H4 (cell line): Measurements from ENCODE around the gene SPAG9. TPM values are rescaled to one million over a fixed set of nuclear protein-coding genes. Genes with fewer than 3 reads are reported as not detected.

Experiments
- DNase-seq: peaks from one replicate; pipeline ENCODE4 v3.0.0-alpha.2; 2015; ENCODE audit warnings: low spot score
- total RNA-seq: library from RNA; depleted of rRNA; stranded (reverse); fragments of >200 nt; shearing (Covaris generic); gene quantifications from 2 replicates; pipeline ENCODE4 v1.2.3, GENCODE V29; 2014; rRNA removed

SPAG9 gene
- total RNA-seq, 1 experiment from 2014 or later: 39.8 TPM

DNA sequence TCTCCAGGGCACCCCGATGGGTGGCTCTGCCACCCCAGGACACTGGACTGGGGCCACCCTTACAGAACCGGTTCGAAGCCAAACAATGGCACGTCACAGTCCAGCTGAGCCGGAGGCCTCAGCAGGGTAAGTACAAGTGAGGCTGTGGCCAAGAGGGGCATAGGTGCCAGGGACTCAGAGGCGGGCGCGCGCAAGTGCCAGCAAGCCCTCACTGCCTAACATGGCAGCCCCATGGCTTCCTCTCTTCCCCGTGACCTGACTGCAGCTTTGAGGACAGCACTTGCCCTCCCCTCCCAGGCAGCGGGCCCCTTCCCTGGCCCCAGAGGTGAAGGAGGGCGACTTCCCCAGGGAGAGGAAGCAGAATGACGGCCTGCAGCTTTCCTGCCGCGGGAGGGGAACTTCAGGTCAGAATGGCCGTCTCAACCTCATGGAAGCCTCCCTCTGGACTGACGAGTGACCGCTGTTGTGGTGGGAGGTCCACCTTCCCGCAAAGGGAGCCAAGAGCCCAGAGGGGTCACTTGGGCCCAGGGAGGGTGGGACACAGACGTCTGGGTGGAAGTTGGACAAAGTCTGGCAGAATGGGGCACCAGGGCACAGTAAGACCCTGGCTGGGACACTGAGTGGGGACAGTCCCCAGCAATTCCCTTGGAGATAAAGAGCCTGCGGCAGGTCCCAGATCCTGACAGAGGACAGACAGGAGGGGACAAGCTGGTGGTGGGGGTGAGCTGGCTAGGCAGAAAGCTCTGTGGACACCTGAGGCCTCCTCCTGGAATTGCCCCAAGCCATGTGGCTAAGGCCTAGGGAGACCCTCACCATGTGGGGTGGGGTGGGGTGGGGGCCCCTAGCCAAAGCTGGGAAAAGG is 202.4 kb downstream of the SPAG9 start:
- no peak for DNase-seq

DNA sequence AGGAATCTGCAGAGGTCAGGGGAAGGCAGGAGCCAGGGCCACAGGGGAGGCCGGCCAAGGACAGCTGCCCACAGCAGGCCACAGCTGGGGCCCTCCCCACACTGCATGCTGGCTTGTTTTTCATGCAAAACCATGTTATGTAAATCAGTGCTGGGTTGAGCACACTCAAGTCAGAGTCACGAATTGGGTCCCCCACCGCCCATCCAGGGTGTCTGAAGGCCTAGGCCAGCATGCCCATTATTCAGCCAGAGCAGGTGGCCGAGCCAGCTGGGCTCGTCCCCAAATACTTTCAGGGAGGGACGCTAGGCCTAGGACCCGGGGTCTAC is 203.3 kb downstream of the SPAG9 start:
- no peak for DNase-seq

DNA sequence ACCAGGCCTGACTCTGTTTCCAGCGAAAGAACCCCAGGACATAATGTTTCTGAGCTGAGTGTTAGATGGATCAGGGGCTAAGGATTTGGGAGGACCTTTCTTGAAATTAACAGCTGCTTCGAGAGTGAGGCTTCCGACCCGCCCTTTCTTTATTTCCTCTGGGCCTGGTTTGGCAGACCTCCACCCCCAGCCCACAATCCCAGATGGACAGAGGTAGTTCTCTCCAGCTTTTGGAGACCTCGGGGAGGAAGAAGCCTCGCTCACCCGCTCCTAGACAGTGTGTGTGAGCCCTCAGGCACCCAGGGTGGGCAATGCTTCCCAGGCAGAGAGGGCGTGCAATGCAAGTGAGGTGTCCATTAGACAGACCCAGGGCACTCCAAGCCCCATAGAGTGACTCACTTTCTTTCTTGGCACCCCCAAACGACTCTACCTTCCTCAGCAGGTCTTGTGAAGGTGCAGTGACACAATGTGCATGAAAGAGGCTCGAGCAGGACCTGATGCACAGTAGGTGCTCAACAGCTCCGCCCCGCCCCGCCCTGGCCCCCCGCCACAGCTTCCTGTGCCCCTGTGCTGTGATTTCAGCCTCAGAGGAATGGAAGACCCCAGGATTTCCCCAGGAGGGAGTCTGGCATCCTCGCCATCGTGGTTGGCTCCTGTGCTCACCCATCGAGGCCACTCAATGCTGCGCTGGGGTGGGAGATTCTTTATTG is 203.8 kb downstream of the SPAG9 start:
- no peak for DNase-seq

DNA sequence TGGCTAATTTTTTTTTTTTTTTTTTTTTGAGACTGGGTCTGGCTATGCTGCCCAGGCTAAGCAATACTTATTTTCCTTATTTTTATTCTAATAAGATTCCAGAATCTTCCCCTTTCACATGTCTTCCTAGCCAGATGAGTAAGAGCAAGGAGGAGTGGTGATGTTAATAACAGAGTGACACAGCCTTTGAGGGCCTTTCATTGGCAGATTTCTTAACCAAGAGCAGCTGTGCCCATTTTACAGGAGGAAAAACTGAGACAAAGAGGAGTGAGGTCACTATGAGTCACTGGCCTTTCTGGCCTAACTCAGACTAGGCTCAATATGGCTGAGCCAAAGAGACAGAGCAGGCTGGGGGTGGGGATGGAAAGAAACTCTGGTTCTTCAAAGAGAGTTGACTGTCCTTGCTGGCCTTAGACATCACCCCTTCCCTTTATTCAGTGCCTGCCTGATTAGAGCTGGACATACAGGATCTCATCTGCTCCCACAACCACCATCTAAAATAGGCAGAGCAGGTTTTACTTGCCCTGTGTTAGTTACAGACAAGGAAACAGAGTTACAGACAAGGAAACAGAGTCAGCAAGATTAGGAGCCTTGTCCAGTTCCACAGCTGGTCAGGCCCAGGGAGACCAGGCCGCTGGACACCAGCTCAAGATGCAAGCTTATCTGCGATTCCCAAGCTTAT is 204.5 kb downstream of the SPAG9 start:
- DNase-seq: no peak

DNA sequence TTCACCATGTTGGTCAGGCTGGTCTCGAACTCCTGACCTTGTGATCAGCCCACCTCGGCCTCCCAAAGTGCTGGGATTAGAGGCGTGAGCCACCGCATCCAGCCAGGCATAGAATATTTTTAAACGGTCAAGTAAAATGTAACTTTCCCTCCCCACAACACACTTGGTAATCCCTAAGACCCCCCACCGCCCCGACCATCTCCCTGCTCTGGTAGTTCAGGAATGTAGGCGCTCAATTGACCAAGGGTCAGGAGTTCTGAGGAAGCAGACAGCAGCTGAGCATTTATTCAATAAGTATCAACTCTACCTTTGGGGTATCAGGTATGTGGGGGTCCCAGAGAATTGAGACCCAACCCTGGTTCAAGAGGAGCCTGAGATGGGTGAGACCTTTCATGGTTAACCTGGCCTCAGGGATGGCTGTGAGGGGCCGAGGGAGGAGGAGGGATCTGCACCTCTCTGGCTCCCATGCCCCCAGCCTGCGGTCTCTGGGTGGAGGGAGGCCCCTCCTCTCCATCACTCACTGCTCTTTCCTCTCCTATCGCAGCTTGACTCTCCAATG is 206.1 kb downstream of the SPAG9 start:
- DNase-seq: no peak

DNA sequence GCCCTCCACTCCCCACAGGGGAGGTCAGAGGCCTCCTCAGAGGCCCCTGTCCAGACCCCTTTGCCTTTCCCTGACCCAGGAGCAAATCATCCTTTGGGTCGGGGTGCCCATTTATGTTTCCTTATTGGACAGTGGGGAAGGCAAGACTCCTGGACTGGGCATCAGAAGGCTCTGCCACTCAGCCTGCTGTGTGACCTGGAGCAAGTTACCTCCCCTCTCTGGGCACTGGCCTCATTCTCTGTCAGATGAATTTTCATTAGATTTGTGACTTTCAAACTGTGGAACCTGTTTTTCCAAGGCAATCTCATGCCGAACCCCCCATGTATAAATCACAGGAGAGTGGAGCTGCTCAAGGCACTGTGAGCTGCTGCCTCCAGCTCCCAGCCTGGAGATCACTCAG is 207.5 kb downstream of the SPAG9 start:
- no peak for DNase-seq

Other genes starting within 250 kb of the SPAG9 start
- 510 and 574 TPM in 2 replicates for gene NME1, start 32.7 kb upstream of the SPAG9 start, total RNA-seq
- gene NME2, start 45.5 kb upstream of the SPAG9 start, total RNA-seq: 954 and 1,318 TPM in 2 replicates
- gene MBTD1, start 139.2 kb upstream of the SPAG9 start, total RNA-seq: 2.9 and 5.1 TPM in 2 replicates
- 87.5 and 106 TPM in 2 replicates for gene UTP18, start 139.7 kb upstream of the SPAG9 start, total RNA-seq